Kidney (tissue), 14 donors: ENCODE results near the gene GPRASP1. TPM values are rescaled to one million over a fixed set of nuclear protein-coding genes. Genes with fewer than 3 reads are reported as not detected.
A peak's percentile ranks its signal among the peaks of the same experiment; 100 is the strongest.
"Not testable (repeated sequence)": the region's sequence is repeated elsewhere in the genome, so short reads cannot be mapped to it uniquely, and the experiment has no call there.

Experiments used
- DNase-seq, 5 donors: peaks; one replicate each; pipeline ENCODE4 v3.0.0-alpha.2; 2013 to 2020
- FAIRE-seq: peaks from 2 replicates; lab custom pipeline; 2012; peaks lifted over from hg19 to GRCh38; lab: Jason Lieb, UNC
- H3K27ac ChIP-seq, 2 donors: one replicate each; pipeline ENCODE4 v1.7.0; 2013; ENCODE audit warnings: low read depth in 2 of 2, low read length in 2 of 2, inconsistent platforms in 1 of 2
- H3K27me3 ChIP-seq: one replicate; pipeline ENCODE4 v1.7.1; 2013; ENCODE audit warnings: low read length, inconsistent platforms; ENCODE audit not compliant: control insufficient read depth, insufficient read depth
- H3K36me3 ChIP-seq, 3 donors: one replicate each; pipeline versions ENCODE4 v1.7.0 to v1.7.1; 2013; ENCODE audit warnings: low read length in 3 of 3, control low read depth in 1 of 3, inconsistent platforms in 1 of 3; ENCODE audit not compliant: insufficient read depth in 3 of 3, control insufficient read depth in 2 of 3
- H3K4me1 ChIP-seq, 3 donors: one replicate each; pipeline versions ENCODE4 v1.7.0 to v1.7.1; 2013; ENCODE audit warnings: low read length in 3 of 3, inconsistent platforms in 1 of 3, low read depth in 1 of 3; ENCODE audit not compliant: control insufficient read depth in 2 of 3, insufficient read depth in 2 of 3
- H3K4me3 ChIP-seq, 3 donors: one replicate each; pipeline versions ENCODE4 v1.7.0 to v1.8.1; 2013; ENCODE audit warnings: low read length in 3 of 3, control low read depth in 1 of 3, inconsistent platforms in 1 of 3
- H3K9ac ChIP-seq, 3 donors: one replicate each; pipeline versions ENCODE4 v1.7.0 to v1.7.1; 2013; ENCODE audit warnings: low read length in 3 of 3, control low read depth in 1 of 3, inconsistent platforms in 1 of 3
- H3K9me3 ChIP-seq, 3 donors: one replicate each; pipeline versions ENCODE4 v1.7.0 to v1.7.1; 2013; ENCODE audit warnings: low read length in 3 of 3, control low read depth in 1 of 3, inconsistent platforms in 1 of 3; ENCODE audit not compliant: control insufficient read depth in 2 of 3, insufficient read depth in 1 of 3
- CTCF ChIP-seq: IDR thresholded peaks from 3 replicates; pipeline ENCODE4 v1.5.1; 2012; ENCODE audit warnings: mild to moderate bottlenecking, moderate library complexity, borderline replicate concordance; ENCODE audit not compliant: insufficient read depth; ENCODE audit errors: extremely low read depth
- intact Hi-C: fragments of 100-400 bp; cut with DNase I; formaldehyde crosslinking; loops from one replicate; pipeline ENCODE4 v1.11.1; 2022
- polyA plus RNA-seq: library from polyadenylated mRNA; stranded (reverse); fragments of 350-450 nt; fragmentation: Illumina TruSeq; extraction: RNeasy Lipid Tissue Mini Kit (QIAGEN cat#74804); gene quantifications from one replicate; pipeline ENCODE4 v1.2.3, GENCODE V29; 2014; ENCODE audit warnings: low read depth, low replicate concordance; ENCODE audit not compliant: insufficient read depth
- total RNA-seq: library from RNA; stranded (reverse); fragmentation: NEBNext Ultra II Directional; extraction: Animal tissue kit (Norgen Biotek cat#: 25700); gene quantifications from one replicate; pipeline ENCODE4 v1.2.1, GENCODE V29; 2021
- donor health status: control.
- donor health status: control.
- donor health status: control.
- donor health status: control.
- donor health status: control.
- donor health status: DM: yes; HTN: yes; CAD: no.
- donor health status: Normal renal cell carcinoma (clear cell type).

GPRASP1 gene
- total and polyA plus RNA-seq, 2 donors from 2014 or later, result 4.8 to 8.1 TPM

- H3K27me3 ChIP-seq, result no peaks in the 10 kb centered on the region
- intact Hi-C loops, result no loop called here
- H3K4me1 ChIP-seq, result no peaks in the 10 kb centered on the region
- no peak overlapping the region for H3K9ac ChIP-seq
- no peaks in the 10 kb centered on the region for H3K36me3 ChIP-seq
- DNase-seq, result peak in 1 of 5 donors; percentile 40
- no peaks in the 10 kb centered on the region for H3K9me3 ChIP-seq
- TF ChIP-seq CTCF, result no peak
- no peak overlapping the region for H3K4me3 ChIP-seq
- no peak for FAIRE-seq
- H3K27ac ChIP-seq, result no peak overlapping the region
These were observed 18.2 kb downstream of the GPRASP1 start for GRCh38 chrX:102669526-102669925.

DNA sequence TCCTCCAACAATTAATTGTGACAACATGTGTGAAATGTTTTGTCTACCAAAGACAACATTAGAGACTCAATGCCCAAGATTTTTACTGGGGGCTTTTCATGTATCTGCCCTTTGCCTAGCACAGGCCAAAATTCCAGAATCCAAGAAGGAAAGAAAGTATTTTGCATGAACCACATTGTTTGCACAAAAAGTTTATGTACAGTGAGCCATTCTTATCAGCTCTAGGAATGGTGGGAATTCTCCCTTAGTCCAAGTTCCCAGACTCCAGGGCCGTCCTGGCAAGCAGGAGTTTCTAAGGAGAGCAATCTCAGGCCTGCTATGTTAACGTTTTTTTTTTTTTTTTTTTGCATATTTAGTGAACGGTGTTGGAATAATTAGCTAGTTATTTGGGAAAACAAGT is 21.6 kb downstream of the GPRASP1 start:
- DNase-seq (no peak), FAIRE-seq (no peak)
- intact Hi-C loops, result no loop called here
- H3K36me3 ChIP-seq, result no peaks in the 10 kb centered on the region
- no peaks in the 10 kb centered on the region for H3K4me1 ChIP-seq
- no peak overlapping the region for H3K27ac ChIP-seq
- H3K4me3 ChIP-seq, result no peak overlapping the region
- H3K9ac ChIP-seq, result no peak overlapping the region
- no peaks in the 10 kb centered on the region for H3K9me3 ChIP-seq
- TF ChIP-seq CTCF, result no peak
- no peaks in the 10 kb centered on the region for H3K27me3 ChIP-seq

- H3K36me3 ChIP-seq, H3K4me1 ChIP-seq, H3K9ac ChIP-seq, H3K27me3 ChIP-seq, DNase-seq, FAIRE-seq, H3K27ac ChIP-seq, H3K4me3 ChIP-seq, H3K9me3 ChIP-seq, intact Hi-C loops: not testable (repeated sequence)
These were observed 26.2 kb downstream of the GPRASP1 start for GRCh38 chrX:102677479-102677878.

DNA sequence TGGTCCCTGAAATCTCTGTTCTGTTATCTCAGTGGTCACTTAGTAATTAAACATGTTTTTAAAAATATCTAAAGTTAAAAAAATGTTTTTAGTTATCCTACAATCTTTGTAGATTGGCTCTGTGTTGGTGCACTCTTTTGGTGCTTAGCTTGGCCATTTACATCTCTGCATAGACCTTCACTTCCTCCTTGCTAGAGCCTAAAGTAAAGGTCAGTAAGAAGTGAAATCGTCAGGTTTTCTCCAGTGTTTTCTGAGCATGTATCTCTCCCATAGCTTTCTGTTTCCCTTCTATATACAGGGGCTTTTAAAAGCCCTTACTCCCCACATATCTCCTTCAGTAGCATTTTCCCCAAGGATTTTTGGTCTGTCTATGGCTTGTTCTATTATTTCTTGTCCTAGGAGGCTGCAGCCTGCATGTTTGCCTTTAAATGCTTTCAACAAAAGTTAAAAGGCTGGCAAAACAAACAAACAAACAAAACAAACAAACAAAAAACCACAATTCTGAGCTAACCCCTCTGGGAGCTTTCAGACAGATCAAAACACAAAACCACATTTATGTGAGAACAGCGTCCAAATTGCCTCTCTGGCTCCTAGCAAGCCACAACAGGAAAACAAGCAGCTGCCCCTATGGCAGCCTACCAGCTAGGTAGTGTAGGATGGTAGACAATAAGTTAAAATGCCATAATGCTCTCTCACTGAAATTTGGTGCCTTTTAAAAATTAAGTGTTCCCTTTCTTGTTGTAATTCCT is 33.7 kb downstream of the GPRASP1 start:
- no peak overlapping the region for H3K9ac ChIP-seq
- DNase-seq, result no peak
- no peak overlapping the region for H3K27ac ChIP-seq
- H3K4me1 ChIP-seq, result no peaks in the 10 kb centered on the region
- H3K36me3 ChIP-seq, result no peaks in the 10 kb centered on the region
- H3K27me3 ChIP-seq, result no peaks in the 10 kb centered on the region
- intact Hi-C loops, result no loop called here
- H3K9me3 ChIP-seq, result peaks cover 0 to 7% (median 0%) of the 10 kb centered on the region in 3 donors
- no peak overlapping the region for H3K4me3 ChIP-seq
- FAIRE-seq, result no peak
- no peak for TF ChIP-seq CTCF
